H1 (cell line): ENCODE results near the gene CPM. TPM values are rescaled to one million over a fixed set of nuclear protein-coding genes. Genes with fewer than 3 reads are reported as not detected.
A peak's percentile ranks its signal among the peaks of the same experiment; 100 is the strongest.

Source experiments
- ASH2L ChIP-seq: fragments of 200-600, 300-600 bp; sonication (generic); IDR thresholded peaks from one replicate; pipeline ENCODE4 v1.7.1; 2017; ENCODE audit warnings: low read length
- CHD1 ChIP-seq: IDR thresholded peaks from 2 replicates; pipeline ENCODE4 v1.6.1; 2012; ENCODE audit warnings: low read depth, low read length, improper control_type of control experiment
- CTCF ChIP-seq, 3 experiments: IDR thresholded peaks; 1 replicate in 2 of 3; 2 replicates in 1 of 3; pipeline versions ENCODE4 v1.5.1 to v1.6.1; 2011; ENCODE audit warnings: low read length in 3 of 3, mild to moderate bottlenecking in 3 of 3, inconsistent platforms in 2 of 3, low read depth in 1 of 3, moderate library complexity in 1 of 3; ENCODE audit not compliant: insufficient read depth in 1 of 3; ENCODE audit errors: control extremely low read depth in 1 of 3
- EZH2 ChIP-seq: fragments of 200-600 bp; sonication (generic); IDR thresholded peaks from 2 replicates; pipeline ENCODE4 v1.7.1; 2012; ENCODE audit warnings: low read depth, mild to moderate bottlenecking, moderate library complexity, low read length, inconsistent platforms; ENCODE audit not compliant: severe bottlenecking
- FOSL1 ChIP-seq: IDR thresholded peaks from 2 replicates; pipeline ENCODE4 v1.6.1; 2011; ENCODE audit warnings: mild to moderate bottlenecking, low read depth, low read length, moderate library complexity; ENCODE audit not compliant: insufficient read depth
- GABPA ChIP-seq: IDR thresholded peaks from 2 replicates; pipeline ENCODE4 v1.6.1; 2011; ENCODE audit warnings: mild to moderate bottlenecking, low read length, moderate library complexity, borderline replicate concordance; ENCODE audit not compliant: insufficient read depth
- GTF2F1 ChIP-seq: IDR thresholded peaks from 2 replicates; pipeline ENCODE4 v1.6.1; 2012; ENCODE audit warnings: low read depth, low read length, improper control_type of control experiment, borderline replicate concordance
- HDAC6 ChIP-seq: IDR thresholded peaks from one replicate; pipeline ENCODE4 v1.7.1; 2012; ENCODE audit warnings: low read depth, mild to moderate bottlenecking, inconsistent platforms, low read length, moderate library complexity
- KDM4A ChIP-seq: IDR thresholded peaks from one replicate; pipeline ENCODE4 v1.7.1; 2012; ENCODE audit warnings: low read depth, mild to moderate bottlenecking, moderate library complexity, low read length, inconsistent platforms; ENCODE audit not compliant: severe bottlenecking
- KDM5A ChIP-seq: fragments of 200-600 bp; IDR thresholded peaks from 2 replicates; pipeline ENCODE4 v1.7.1; 2012; ENCODE audit warnings: mild to moderate bottlenecking, low read length, inconsistent platforms, mixed read lengths
- MAFK ChIP-seq: IDR thresholded peaks from 2 replicates; pipeline ENCODE4 v1.6.1; 2012; ENCODE audit warnings: low read depth, mild to moderate bottlenecking, improper control_type of control experiment, low read length
- NANOG ChIP-seq: IDR thresholded peaks from 2 replicates; pipeline ENCODE4 v1.6.1; 2011; ENCODE audit warnings: low read length, low read depth, mild to moderate bottlenecking, inconsistent platforms; ENCODE audit not compliant: insufficient read depth, poor library complexity, severe bottlenecking
- PHF8 ChIP-seq: fragments of 200-600 bp; sonication (generic); conservative IDR thresholded peaks from 2 replicates; pipeline ENCODE4 v1.7.1; 2012; ENCODE audit warnings: low read depth, mild to moderate bottlenecking, inconsistent platforms, low read length, moderate library complexity
- RAD21 ChIP-seq, 2 experiments: IDR thresholded peaks in 1 of 2; conservative IDR thresholded peaks in 1 of 2; 2 replicates each; pipeline ENCODE4 v1.6.1; 2011; ENCODE audit warnings: low read depth in 2 of 2, low read length in 2 of 2, improper control_type of control experiment in 1 of 2, inconsistent platforms in 1 of 2, mild to moderate bottlenecking in 1 of 2, moderate library complexity in 1 of 2
- RXRA ChIP-seq: IDR thresholded peaks from 2 replicates; pipeline ENCODE4 v1.6.1; 2011; ENCODE audit warnings: low read depth, mild to moderate bottlenecking, low read length, moderate library complexity; ENCODE audit not compliant: insufficient read depth
- SIN3A ChIP-seq, 2 experiments: IDR thresholded peaks in 1 of 2; conservative IDR thresholded peaks in 1 of 2; 2 replicates each; pipeline ENCODE4 v1.6.1; 2011 to 2012; ENCODE audit warnings: low read length in 2 of 2, improper control_type of control experiment in 1 of 2, low read depth in 1 of 2, mild to moderate bottlenecking in 1 of 2
- SP4 ChIP-seq: IDR thresholded peaks from 2 replicates; pipeline ENCODE4 v1.6.1; 2012; ENCODE audit warnings: low read length, inconsistent platforms
- SRF ChIP-seq: IDR thresholded peaks from 2 replicates; pipeline ENCODE4 v1.6.1; 2011; ENCODE audit warnings: mild to moderate bottlenecking, low read depth, low read length, moderate library complexity
- SUZ12 ChIP-seq: fragments of 200-600 bp; sonication (generic); IDR thresholded peaks from 2 replicates; pipeline ENCODE4 v1.6.1; 2012; ENCODE audit warnings: mild to moderate bottlenecking, inconsistent platforms, low read length, moderate library complexity, mixed read lengths
- ZNF274 ChIP-seq: IDR thresholded peaks from 2 replicates; pipeline ENCODE4 v1.7.0; 2012; ENCODE audit warnings: low read length, borderline replicate concordance; ENCODE audit errors: extremely low read depth
- polyA plus RNA-seq, 7 experiments: library from polyadenylated mRNA; depleted of rRNA in 3 of 7; stranded (reverse) in 5 of 7; unstranded in 2 of 7; fragments of >200 nt in 5 of 7; fragments of 200-250 nt in 2 of 7; gene quantifications; 1 replicate in 5 of 7; 2 replicates in 1 of 7; 4 replicates in 1 of 7; pipeline versions ENCODE4 v1.2.1 to v1.2.3, GENCODE V29; 2011 to 2013; ENCODE audit warnings: missing spikeins in 2 of 7, mixed read lengths in 2 of 7
- total RNA-seq: library from RNA; stranded (reverse); fragmentation: NEBNext Ultra II Directional; extraction: Animal tissue kit (Norgen Biotek cat#: 25700); gene quantifications from 2 replicates; pipeline ENCODE4 v1.2.1, GENCODE V29; 2021

CPM gene
- total and polyA plus RNA-seq, 2 of the 8 experiments (the other 6 are each of a cell fraction or from before 2014, with no cell fraction given), result 0.33 to 3.1 TPM

DNA sequence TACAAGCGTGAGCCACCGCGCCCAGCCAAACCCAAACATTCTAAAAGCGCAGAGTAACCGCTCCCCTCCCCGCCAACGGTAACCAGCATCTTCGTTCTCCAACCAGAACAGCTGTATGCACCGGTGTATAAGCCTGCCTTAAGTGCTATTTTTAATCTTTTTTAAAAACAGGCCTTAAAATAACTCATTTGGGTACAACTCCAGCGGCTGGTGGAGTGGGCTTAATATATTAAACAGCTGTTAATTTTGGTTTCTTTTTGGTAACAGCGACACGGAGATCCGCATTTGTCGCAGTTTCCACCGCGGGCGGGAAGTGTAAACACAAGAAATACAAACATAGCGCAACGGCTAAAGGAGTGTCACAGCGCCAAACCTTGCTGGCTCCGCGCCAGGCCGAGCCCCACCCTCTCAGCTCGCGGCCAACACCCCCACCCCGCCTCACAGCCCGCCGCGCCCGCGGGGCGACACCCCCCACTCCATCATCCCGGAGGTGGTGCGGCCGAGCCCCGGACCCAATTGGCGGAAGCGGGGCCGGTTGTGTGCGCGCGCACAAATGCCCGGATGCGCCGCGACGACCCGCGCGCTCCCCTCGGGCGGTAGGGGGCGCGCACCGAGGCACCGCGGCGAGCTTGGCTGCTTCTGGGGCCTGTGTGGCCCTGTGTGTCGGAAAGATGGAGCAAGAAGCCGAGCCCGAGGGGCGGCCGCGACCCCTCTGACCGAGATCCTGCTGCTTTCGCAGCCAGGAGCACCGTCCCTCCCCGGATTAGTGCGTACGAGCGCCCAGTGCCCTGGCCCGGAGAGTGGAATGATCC is 125.2 kb downstream of the CPM start, which contains the start of gene MDM2 (continued):
- TF ChIP-seq RAD21 (IDR thresholded peaks at IDR 0.05 in 1 of 2, conservative IDR thresholded peaks at IDR 0.05 in 1 of 2; ENCODE audit: low read depth in 2 of 2, low read length in 2 of 2) (peak in 1 of 2 experiments; percentile 28; a peak in 1 of 4 replicates), ZNF274 (no peak), SRF (no peak), SIN3A (conservative IDR thresholded peaks at IDR 0.05 in 1 of 2, IDR thresholded peaks at IDR 0.05 in 1 of 2; ENCODE audit: low read depth in 1 of 2, low read length in 2 of 2) (no peak; a peak in 1 of 4 replicates), GABPA (no peak), RXRA (no peak), KDM4A (no peak), KDM5A (no peak), HDAC6 (no peak), EZH2 (no peak), SP4 (peak; percentile 79; the same call in 1 of the 2 replicates), CTCF (IDR thresholded peaks at IDR 0.05; ENCODE audit: control extremely low read depth in 1 of 3, insufficient read depth in 1 of 3, low read depth in 1 of 3, low read length in 3 of 3) (peak; percentile 53 to 68 (median 61)), PHF8 (peak; percentile 97), MAFK (no peak), SUZ12 (no peak), GTF2F1 (peak; percentile 51; the same call in 1 of the 2 replicates), CHD1 (no peak; the same call in 1 of the 2 replicates), NANOG (no peak), ASH2L (peak; percentile 69), FOSL1 (no peak)
